Effector memory CD4-positive, alpha-beta T cell (primary cell): ENCODE data around the gene GPC5.

Experiments used
- DNase-seq, 3 donors: peaks; one replicate each; pipeline ENCODE4 v3.0.0-alpha.2; 2020
- H3K27ac ChIP-seq: 2 replicates; pipeline ENCODE4 v1.7.0; 2013; ENCODE audit warnings: mild to moderate bottlenecking, low read length, moderate library complexity; ENCODE audit not compliant: insufficient read depth, poor library complexity, severe bottlenecking
- H3K27me3 ChIP-seq: replicated peaks from 2 replicates; pipeline ENCODE4 v1.7.0; 2013; ENCODE audit warnings: mild to moderate bottlenecking, low read length; ENCODE audit not compliant: insufficient read depth, control insufficient read depth, poor library complexity, severe bottlenecking
- H3K36me3 ChIP-seq: 2 replicates; pipeline ENCODE4 v1.7.0; 2013; ENCODE audit warnings: mild to moderate bottlenecking, low read length, moderate library complexity; ENCODE audit not compliant: control insufficient read depth, insufficient read depth
- H3K4me1 ChIP-seq: 2 replicates; pipeline ENCODE4 v1.7.0; 2013; ENCODE audit warnings: low read length, mild to moderate bottlenecking; ENCODE audit not compliant: control insufficient read depth, insufficient read depth, poor library complexity, severe bottlenecking
- H3K4me3 ChIP-seq: 2 replicates; pipeline ENCODE4 v1.7.0; 2013; ENCODE audit warnings: low read length, low read depth, mild to moderate bottlenecking; ENCODE audit not compliant: insufficient read depth, poor library complexity, severe bottlenecking
- H3K9me3 ChIP-seq: 2 replicates; pipeline ENCODE4 v1.7.0; 2013; ENCODE audit warnings: mild to moderate bottlenecking, low read length, moderate library complexity; ENCODE audit not compliant: control insufficient read depth

Gene GPC5

DNA sequence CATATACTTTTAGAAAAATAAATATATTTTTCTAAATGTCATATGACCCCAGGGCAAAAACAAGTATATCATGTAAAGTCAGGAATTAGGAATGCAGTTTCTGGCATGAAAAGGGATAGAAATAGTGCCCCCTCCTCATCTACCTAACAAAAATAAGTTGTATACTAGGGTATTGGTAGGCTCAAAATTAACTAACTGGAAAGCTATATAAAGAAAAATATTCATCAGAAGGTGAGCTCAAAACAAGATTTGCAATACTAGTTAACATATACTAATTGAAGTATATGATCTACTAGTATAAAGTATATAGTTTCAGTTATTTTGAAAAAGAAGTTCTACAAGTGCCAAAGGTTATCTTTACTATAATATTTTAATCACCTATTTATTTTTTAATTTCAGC lies 200.2 kb downstream of the GPC5 start:
- H3K27ac ChIP-seq = no peak overlapping the region
- H3K27me3 ChIP-seq = no peaks in the 10 kb centered on the region
- H3K4me1 ChIP-seq = no peaks in the 10 kb centered on the region
- no peaks in the 10 kb centered on the region for H3K9me3 ChIP-seq
- no peak for DNase-seq
- no peaks in the 10 kb centered on the region for H3K36me3 ChIP-seq
- no peak overlapping the region for H3K4me3 ChIP-seq

DNA sequence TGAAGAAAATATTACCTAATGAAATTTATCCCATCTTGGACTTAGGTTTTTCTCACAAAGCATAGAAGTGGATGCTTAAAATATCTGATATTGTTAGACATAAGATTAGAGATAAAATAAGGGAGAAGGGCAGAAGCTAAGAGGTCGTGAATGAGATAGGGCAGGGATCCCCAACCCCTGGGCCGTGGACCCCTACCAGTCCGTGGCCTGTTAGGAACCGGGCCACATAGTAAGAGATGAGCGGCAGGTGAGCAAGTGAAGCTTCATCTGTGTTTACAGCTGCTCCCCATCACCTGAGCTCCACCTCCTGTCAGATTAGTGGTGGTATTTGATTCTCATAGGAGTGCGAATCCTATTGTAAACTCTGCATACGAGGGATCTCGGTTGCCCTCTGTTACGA lies 202.9 kb downstream of the GPC5 start:
- H3K9me3 ChIP-seq = no peaks in the 10 kb centered on the region
- no peak overlapping the region for H3K27ac ChIP-seq
- DNase-seq = no peak
- no peaks in the 10 kb centered on the region for H3K36me3 ChIP-seq
- no peaks in the 10 kb centered on the region for H3K27me3 ChIP-seq
- no peaks in the 10 kb centered on the region for H3K4me1 ChIP-seq
- no peak overlapping the region for H3K4me3 ChIP-seq

DNA sequence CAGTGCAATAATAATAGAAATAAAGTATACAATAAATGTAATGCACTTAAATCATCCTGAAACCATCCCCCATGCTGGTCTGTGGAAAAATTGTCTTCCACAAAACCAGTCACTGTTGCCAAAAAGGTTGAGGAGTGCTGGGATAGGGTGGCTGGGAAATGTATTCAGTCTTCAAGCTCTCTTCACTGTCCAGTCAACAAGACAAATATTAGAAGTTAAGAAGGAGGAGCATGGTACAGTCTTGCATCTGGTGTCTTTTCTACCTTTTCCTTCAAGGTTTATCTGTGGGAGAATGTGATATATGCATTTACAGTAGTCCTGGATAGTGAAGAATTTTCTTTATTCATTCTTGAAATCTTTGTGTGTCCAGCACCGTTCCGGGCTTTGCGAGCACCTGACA lies 203.4 kb downstream of the GPC5 start:
- Histone ChIP-seq H3K36me3 (no peaks in the 10 kb centered on the region), H3K9me3 (no peaks in the 10 kb centered on the region), H3K4me1 (no peaks in the 10 kb centered on the region), H3K27ac (no peak overlapping the region), H3K4me3 (no peak overlapping the region), H3K27me3 (no peaks in the 10 kb centered on the region)
- DNase-seq = no peak

DNA sequence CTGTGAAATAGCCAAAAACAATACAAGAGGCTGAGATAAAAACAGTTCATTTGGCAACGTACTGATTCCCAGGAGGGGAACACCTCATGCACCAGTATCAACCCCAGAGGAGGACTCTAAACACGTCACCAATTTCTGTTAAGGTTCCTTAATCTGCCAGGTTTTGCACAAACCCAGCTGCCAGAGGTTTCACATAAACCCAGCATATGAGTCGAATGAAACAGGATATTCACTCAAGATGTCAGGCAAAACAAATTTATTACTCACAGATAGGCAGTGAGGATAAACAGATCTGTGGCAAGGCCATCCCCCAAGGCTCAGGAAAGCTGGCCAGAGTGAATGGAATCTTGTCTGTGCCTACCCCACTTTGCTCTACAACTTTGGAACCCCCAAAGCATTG lies 210.9 kb downstream of the GPC5 start:
- Histone ChIP-seq H3K27me3 (no peaks in the 10 kb centered on the region), H3K27ac (no peak overlapping the region), H3K4me1 (no peaks in the 10 kb centered on the region), H3K4me3 (no peak overlapping the region), H3K9me3 (no peaks in the 10 kb centered on the region), H3K36me3 (no peaks in the 10 kb centered on the region)
- DNase-seq = no peak

DNA sequence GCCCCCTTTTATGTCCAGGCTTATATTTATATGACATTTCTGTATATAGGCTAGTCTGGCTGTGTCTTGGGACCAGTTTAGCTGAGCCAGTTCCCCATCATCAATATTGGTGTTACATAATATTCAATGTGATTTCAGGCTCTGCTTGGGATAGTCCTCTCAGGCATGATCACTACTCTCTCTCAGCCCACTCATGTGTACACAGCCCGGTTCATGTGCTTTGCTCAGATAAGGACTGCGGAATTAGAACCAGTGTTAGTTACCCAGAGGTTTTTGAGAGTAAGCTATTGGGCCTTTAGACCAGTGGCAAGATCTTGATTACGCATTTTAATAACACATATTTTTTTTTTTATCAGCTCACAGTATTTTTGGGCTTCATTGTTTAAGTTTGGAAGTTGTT lies 219.9 kb downstream of the GPC5 start:
- H3K36me3 ChIP-seq = no peaks in the 10 kb centered on the region
- H3K27me3 ChIP-seq = no peaks in the 10 kb centered on the region
- DNase-seq = no peak
- no peak overlapping the region for H3K27ac ChIP-seq
- no peaks in the 10 kb centered on the region for H3K4me1 ChIP-seq
- H3K4me3 ChIP-seq = no peak overlapping the region
- H3K9me3 ChIP-seq = no peaks in the 10 kb centered on the region

DNA sequence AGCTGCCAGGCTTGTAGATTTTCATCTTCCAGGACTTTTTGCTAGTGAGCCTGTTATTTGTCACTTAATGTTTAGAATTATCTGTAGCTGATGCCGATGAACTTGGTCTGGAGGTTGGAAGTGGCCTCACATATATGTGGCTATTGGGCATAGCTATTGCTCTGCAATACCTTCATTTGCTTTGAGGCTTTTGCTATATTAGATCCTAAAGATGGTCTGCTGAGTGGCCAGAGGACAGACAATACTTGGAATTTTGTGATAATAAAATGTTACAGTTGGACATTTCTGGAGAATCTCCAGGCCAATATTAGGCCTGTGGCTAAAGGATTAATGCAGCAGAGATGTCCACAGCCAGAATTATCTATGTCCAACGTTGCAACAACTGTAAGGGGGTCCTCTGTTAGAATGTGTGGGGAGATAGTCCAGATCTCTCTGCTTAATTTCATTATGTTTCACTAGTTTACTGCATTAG lies 222.3 kb downstream of the GPC5 start:
- Histone ChIP-seq H3K36me3 (no peaks in the 10 kb centered on the region), H3K27ac (no peak overlapping the region), H3K4me1 (no peaks in the 10 kb centered on the region), H3K9me3 (no peaks in the 10 kb centered on the region), H3K27me3 (no peaks in the 10 kb centered on the region), H3K4me3 (no peak overlapping the region)
- no peak for DNase-seq

DNA sequence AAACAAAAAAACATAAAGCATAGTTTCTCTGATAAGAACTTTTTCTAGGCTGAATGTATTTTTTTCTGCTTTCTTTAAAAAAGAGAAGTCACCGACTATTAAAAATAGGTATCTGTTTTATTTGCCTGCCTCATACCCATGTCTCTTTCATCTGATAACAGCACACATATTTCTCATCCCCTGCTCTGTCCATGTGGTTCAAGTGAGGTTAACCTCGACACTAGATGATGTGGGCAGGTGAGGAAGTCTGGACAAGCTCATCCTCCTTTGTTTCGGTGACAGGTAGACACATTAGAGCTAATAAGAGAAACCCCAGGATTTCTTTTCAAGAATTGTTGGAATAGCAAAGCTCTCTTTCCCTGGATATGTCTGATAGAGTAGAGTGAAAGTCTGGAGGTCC lies 222.7 kb downstream of the GPC5 start:
- no peak for DNase-seq
- Histone ChIP-seq H3K36me3 (no peaks in the 10 kb centered on the region), H3K9me3 (no peaks in the 10 kb centered on the region), H3K27me3 (no peaks in the 10 kb centered on the region), H3K27ac (no peak overlapping the region), H3K4me1 (no peaks in the 10 kb centered on the region), H3K4me3 (no peak overlapping the region)

DNA sequence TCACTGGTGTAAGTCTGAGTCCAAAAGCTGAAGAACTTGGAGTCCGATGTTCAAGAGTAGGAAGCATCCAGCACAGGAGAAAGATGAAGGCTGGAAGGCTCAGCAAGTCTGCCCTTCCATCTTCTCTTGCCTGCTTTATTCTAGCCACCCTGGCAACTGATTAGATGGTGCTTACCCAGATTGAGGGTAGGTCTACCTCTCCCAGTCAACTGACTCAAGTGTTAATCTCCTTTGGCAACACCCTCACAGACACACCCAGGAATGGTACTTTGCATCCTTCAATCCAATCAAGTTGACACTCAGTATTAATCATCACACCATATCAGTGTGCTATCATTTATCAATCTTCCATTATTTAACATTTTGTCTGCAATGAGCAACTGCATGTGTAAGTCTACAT lies 223.5 kb downstream of the GPC5 start:
- Histone ChIP-seq H3K27ac (no peak overlapping the region), H3K27me3 (no peaks in the 10 kb centered on the region), H3K4me3 (no peak overlapping the region), H3K9me3 (no peaks in the 10 kb centered on the region), H3K4me1 (no peaks in the 10 kb centered on the region), H3K36me3 (no peaks in the 10 kb centered on the region)
- no peak for DNase-seq

DNA sequence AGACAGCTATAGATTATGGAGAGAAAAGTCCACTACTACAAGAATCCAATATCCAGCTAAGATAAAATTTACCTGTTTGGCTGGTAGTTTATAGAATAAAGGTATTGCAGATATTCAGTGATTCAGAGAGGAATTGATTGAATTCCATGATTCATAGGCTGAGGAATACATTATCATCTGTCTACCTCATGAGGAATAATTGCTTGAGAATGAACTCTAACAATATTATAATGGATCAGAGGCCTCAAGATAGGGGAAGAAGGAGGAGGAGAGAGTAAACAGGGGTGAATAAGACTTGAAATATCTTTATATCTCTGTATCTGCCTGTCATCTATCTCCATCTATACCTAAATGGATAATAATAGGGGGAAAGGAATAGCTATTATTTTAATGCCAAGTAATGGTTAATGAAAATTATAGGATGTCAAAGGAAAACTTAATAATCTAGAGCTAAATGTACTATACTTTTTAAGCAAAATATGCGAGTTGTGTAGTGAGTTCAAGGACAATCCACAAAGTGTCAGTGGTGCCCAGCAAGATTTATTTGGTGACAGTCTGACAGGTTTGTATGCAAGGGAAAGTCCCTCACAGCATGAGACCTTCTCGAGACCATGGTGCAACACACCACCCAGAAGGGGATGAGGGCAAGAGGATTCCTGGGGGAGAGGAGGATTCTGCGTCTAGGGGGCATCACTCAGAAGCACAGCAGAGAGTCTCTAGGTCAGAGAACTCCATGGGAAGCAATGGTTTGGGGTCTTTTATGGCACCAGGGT lies 224.5 kb downstream of the GPC5 start:
- Histone ChIP-seq H3K36me3 (no peaks in the 10 kb centered on the region), H3K9me3 (no peaks in the 10 kb centered on the region), H3K4me3 (no peak overlapping the region), H3K27me3 (no peaks in the 10 kb centered on the region), H3K27ac (no peak overlapping the region), H3K4me1 (no peaks in the 10 kb centered on the region)
- no peak for DNase-seq

DNA sequence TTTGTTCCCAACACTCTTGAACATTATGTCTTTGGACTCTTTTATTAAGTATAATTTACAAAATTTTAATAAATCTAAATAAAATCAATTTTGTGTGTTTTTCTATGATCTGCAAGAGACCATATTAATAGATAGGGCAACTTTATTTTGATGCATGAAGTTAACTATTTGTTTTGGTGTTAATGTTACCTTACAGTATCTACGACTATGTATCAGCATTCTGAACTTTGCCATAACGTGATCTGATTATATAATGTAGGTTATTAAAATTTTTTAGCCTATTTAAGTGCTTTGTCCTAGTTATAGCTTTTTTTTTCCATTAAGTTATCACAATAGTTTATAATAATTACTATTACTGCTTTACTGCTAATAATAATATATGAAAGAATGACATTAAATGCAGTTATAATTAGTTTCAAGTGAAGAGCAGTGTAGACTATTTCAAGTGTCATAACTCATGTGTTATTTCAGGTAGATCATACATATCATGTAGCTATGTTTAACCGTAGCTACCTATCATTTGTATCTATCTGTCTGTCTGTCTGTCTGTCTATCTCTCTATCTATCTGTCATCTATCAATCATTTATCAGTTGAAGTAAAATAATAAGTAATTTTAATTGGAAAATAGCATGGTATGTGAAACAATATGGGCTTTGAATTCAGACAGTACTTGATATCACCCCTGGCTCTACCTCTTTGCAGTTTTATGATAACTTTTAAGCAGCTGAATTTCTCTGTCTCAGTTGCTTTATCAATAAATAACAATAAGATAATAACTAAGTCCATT lies 229.7 kb downstream of the GPC5 start:
- no peak overlapping the region for H3K27ac ChIP-seq
- H3K9me3 ChIP-seq = no peaks in the 10 kb centered on the region
- DNase-seq = no peak
- no peaks in the 10 kb centered on the region for H3K4me1 ChIP-seq
- H3K27me3 ChIP-seq = no peaks in the 10 kb centered on the region
- H3K4me3 ChIP-seq = no peak overlapping the region
- no peaks in the 10 kb centered on the region for H3K36me3 ChIP-seq
